SK-N-SH treated with all-trans-retinoic acid at 6 μM for 48 hours (cell line): Measurements from ENCODE around the gene FXR2.

Experiments
- CREB5 ChIP-seq: fragments of 250-450 bp; sonication (Bioruptor Pico); IDR thresholded peaks from 2 replicates; pipeline ENCODE4 v1.5.1; 2020; ENCODE audit warnings: low read depth, mild to moderate bottlenecking, moderate library complexity
- PATZ1 ChIP-seq: fragments of 250-450 bp; sonication (Bioruptor Pico); IDR thresholded peaks from 2 replicates; pipeline ENCODE4 v1.8.0; 2020; ENCODE audit warnings: mild to moderate bottlenecking, moderate library complexity, borderline replicate concordance
- PPARA ChIP-seq: fragments of 250-450 bp; sonication (Bioruptor Pico); IDR thresholded peaks from 2 replicates; pipeline ENCODE4 v1.5.0; 2020; ENCODE audit warnings: mild to moderate bottlenecking, borderline replicate concordance
- ZFP3 ChIP-seq: fragments of 250-450 bp; sonication (Bioruptor Pico); IDR thresholded peaks from 2 replicates; pipeline ENCODE4 v1.5.0; 2020; ENCODE audit warnings: mild to moderate bottlenecking, moderate library complexity
- ZNF70 ChIP-seq: fragments of 450-650 bp; formaldehyde crosslinking; IDR thresholded peaks from 2 replicates; pipeline ENCODE4 v1.5.0; 2020; ENCODE audit warnings: mild to moderate bottlenecking, moderate library complexity

- TF ChIP-seq ZFP3 (CRISPR knock-in tag) = no peak
- TF ChIP-seq ZNF70 (CRISPR knock-in tag) = no peak
- TF ChIP-seq PATZ1 (CRISPR knock-in tag) = no peak
- TF ChIP-seq CREB5 (CRISPR knock-in tag) = no peak
- no peak for TF ChIP-seq PPARA (CRISPR knock-in tag)
These were observed 59.3 kb downstream of the FXR2 start for GRCh38 chr17:7555320-7555948.
